NCI-H187 treated with DMSO at 0.1 percent for 48 hours (cell line): Measurements from ENCODE around the gene PAX3.

Experiments used
- DNase-seq: peaks from one replicate; lab custom pipeline; 2025; lab: John Stamatoyannopoulos, UW

The PAX3 gene

DNA sequence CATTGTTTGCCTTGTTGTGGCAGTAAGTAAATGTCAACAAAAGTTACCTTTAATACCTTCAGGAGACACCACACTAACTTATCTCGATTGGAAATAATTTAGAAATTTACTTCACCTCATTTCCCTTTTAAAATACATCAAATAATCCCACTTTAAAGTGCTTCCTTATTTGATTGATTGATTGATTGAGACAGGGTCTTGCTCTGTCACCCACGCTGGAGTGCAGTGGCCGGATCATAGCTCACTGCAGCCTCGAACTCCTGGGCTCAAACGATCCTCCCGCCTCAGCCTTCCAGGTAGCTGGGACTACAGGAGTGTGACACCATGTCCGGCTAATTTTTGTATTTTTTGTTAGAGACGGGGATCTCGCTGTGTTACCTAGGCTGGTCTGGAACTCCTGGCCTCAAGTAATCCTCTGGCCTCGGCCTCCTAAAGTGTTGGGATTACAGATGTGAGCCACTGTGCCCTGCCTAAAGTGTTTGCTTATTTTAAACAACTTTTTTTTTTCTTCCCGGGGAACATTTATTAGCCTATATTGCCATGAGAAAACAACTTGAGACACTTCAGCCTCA lies 12.0 kb upstream of the PAX3 start:
- DNase-seq, result no peak

DNA sequence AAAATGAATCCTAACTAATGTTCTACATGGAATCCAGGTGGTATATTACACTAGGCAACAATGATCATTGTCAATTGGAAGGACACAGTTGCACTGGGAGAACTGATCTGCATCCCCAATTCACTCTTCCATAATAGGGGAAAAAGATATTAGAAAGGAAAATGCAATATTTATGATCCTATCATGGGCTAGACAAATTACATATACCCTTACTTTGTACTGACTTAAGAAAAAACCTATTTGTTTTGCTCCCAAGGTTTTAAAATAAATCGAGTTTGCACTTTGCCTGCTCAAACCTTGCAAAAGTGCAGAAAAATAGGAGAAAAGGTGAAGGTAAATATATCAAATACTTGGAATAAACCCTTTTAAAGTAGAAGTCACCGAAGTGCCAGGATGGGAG lies 11.0 kb upstream of the PAX3 start:
- no peak for DNase-seq

DNA sequence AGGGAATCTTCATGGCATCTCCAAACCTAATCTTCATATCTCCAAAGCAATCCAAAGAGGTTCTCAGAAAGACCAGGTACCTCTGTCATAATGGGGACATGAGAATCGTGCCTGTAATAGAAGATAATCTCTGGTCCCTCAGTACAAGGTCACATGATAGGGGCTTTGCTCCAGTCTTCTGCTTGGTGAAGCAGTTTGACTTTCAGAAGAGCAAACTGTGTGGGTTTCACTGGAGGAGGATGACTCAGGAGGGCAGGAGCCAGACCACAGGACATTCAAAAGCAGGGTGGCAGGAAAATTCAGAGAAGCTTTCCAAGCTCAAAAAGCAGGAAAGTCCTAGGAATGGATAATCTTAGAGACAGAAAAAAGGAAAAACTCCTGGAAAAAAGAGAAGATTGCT lies 10.6 kb upstream of the PAX3 start:
- no peak for DNase-seq

DNA sequence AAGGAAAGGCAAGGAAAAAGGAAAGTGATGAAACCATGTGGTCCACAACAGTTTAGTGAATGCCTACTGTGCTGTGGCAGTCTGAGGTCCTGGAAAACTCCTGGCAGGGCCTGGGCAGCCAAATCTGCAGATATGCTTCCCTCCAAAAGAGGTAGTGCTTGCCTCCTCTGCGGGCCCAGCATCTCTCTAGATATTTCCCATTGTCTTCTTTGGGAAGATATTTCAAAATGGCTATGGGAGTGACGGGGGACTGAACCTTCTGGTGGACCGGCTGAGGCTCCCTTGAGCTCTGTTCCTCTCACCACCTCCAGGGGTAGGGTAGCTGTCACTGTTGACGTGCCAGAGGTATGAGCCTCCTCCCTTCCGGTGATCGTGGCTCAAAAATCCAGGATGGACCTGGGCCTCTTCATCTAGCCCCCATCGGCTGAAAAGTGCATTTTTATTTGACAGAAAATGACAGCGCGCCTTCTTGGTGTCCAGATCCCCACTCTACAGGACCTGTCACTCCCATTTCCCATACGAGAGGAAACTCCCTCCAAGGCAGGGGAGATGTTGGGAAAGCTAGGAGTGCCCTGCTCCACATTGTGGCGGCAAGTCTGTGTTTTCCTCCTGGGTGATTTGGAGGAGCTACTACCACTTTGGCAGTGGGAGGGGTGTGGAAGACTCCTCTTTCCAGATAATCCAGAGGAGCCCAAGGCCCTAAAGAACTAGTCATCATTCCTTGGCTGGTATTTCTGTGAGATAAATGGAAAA lies 9.4 kb upstream of the PAX3 start:
- DNase-seq, result no peak

DNA sequence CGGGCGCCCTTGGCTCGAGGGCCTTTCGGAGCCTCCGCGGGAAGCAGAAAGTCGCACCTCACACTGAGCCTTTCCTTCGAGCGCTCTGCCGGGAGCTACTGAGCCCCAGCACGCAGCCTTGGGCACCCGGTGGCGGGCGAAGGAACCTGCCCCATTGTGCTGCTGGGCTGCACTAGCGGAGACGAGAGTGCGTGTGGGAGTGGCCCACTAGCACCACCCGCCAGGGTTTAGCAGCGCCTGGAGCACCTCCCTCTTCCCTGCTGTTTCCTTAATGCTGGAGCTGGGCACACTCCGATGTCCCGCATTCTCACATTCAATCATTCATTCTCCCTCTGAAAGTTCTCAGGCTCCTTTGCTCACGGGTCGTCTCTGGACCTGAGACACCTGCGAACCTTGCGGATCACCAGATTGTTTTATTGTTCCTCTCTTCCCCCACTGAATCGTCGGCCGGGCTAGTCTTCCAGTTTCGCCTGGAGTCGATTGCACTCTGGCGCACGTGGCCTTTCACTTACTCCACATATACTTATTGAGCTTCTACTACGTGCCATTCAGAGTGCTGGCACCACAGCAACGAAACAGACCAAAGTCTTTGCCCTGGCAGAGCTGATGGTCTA lies 8.5 kb upstream of the PAX3 start:
- DNase-seq, result no peak

DNA sequence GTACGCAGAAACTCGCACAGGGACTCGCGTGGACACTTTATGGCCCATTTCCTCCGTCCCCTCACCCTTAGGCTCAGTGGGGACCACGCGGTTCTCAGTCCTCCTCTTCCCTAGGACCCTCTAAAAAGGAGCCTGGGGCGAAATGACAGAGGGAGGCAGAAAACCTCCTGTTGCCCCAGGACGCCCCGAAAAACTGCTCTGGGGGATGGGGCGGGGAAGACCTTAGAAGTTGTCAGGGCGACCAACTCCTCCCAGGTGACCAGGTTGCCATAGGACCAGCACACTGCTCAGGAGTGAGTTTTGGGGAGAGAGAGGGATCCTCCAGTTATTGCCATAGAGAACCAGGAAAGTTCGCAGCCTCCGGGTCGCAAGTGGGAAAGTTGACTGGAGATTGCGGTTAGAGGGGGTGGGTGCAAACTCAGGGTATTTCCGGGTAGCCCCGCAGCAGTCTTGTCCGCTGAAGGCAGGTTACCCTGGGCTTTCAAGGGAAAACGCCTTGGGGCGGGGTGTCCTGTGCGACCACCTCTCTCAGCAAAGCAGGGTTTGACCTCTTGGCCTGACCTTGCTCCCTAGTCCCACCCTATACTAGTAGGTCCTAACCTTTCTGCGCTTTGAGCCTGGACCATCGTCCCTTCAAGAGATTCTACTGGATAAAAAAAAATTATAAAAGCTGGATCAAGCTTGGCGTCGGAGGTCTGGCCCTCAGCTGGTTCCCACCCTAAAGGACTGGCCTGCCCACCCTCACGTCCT lies 7.8 kb upstream of the PAX3 start:
- DNase-seq, result no peak

DNA sequence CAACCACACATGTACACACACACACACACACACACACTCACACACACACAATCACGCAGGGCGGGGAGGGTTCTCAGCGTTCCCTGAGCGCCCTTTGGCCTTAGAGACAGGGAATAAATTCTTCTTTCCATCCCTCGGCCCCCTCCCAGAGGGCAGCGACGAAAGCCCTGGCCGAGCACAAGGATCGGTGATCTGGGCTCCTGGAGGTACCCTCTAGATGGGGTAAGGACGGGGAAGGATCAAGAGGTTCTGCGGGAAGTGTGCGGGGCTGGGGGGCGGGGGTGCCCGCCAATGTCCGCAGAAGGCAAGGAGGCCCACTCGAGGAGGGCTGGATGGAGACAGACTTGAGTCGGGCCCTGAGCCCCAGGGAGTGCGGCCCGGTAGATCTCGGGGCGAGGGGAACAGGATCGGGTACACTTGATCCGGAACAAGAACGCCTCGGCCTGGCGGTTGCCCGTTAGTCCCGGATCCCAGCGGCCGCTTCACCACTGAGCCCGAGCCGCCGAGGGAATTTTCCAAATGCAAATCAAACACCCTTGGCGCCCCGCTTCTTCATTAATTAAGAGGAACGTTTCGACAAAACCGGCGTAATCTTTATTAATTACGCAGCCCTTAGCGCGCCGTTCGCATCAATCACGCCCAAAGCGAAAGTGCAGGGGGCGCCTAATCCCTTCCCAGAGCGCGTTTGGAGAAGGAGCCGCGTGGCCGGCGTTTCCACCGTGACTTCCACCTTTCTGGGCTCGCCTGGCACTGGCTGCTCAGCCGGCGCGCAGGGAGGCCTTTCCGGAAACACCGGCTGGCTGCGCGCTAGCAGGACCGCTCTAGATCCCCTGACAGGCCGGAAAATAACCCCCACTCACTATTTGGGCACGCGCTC lies 7.0 kb upstream of the PAX3 start:
- no peak for DNase-seq

DNA sequence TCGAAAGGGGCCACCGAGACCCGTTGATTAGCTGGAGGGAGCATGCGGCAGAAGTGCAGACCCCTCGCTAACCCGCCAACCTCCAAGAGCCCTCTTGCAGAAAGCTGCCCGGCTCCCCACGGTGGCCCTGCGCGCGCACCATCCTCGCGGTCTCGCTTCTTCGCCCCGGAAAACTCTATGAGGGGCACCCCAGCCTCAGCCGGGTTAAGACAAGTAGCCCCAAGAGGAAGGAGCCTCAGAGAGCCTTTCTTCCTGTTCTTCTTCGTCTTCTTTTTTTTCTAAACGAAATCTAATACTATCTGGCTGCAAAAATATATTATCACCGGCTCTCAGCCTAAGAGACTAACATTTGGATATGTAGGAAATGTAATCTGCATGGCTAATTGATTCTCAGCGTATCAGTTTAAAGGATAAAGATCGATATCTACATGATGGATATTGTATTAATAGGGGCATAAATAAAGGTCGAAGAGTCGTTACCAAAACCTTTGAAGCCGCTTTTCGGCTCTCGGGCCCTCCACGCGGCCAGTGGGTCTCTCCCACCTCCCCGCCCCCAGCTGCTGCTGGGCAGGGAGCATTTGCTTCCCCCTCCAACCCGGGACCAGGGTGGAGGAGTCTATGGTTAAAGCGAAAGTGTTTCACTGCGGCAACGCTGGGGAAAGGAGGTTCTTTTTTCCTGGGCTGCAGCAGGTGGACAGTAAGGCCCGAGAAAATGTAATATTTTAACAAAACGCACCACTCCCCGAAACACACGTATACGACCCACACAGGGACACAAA lies 6.1 kb upstream of the PAX3 start:
- no peak for DNase-seq

DNA sequence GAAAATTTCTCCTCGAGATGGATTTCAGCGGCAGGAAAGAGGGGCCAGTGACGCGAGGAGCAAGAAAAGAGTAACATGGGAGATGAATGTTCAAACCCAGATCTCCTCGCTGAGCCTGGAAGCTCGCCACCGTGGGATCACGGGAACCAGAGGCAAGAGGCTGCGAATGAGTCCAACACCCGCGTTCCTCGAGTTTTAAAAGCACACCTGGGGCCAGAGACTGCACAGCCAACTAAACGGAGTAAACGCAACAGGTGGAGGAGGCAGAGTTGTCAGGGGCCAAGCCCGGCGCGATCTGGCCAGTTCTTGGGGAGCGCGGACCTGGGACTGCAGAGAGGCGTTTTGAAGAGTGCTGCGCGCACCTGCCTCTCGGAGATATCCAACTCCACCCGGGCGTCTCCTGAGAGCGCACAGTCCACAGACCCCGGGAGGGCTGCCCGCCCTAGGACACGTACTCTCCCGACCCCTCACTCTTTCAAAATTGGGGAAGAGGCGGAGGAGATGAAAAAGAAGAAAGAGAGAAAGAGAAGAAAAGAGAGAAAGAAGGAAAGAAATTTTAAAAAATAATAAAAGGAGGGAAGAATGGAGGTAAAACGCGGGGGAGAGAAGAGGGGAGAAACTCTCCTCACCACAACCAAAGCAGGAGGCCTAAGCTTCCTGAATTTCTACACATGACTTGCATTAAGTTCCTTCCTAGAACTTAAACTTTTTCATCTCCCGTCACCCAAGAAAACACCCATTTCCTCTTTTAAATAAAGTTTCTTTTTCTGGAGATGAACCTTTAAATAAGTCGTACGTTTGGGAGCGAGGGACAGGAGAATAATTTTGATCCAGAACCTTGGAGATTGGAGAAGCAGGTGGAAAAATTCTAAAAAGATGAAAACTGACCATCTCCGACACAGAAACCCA lies 5.3 kb upstream of the PAX3 start:
- no peak for DNase-seq

DNA sequence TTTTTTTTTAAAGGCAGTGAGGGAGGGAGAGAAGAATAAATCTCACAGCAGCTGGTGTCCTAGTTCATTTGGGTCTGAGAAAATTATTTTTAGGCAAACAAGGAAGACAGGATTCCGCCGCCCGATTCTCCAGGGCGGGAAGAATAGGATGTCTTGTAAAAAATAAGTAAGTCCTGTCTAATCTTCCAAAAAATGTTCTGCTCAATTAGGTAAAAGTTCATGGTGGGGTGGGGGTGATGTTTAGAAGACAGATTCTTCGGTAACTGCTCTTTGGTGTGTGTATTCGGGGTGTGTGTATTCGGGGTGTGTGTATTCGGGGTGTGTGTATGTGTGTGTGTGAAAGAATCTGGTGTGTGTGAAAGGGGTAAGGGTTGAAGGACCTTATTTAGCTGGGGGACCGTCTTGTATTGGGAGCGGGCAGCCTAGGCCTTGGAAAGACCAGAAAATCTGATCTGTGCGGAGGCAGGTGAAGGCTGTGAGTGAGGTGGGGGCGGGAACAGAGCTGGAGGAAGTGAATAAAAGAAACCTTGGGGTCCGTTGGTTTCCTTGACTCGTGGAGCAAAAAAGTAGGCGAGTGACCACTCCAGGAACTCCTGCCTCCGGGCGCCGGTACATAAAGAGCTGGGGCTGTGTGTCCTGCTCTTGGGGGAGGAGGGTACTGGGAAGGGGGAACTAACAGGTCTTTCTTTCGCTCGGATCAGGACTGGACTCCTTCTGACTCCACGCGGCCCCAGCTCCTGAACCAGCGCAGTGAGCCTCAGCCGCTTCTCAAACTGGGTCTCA lies 4.4 kb upstream of the PAX3 start:
- DNase-seq, result no peak

DNA sequence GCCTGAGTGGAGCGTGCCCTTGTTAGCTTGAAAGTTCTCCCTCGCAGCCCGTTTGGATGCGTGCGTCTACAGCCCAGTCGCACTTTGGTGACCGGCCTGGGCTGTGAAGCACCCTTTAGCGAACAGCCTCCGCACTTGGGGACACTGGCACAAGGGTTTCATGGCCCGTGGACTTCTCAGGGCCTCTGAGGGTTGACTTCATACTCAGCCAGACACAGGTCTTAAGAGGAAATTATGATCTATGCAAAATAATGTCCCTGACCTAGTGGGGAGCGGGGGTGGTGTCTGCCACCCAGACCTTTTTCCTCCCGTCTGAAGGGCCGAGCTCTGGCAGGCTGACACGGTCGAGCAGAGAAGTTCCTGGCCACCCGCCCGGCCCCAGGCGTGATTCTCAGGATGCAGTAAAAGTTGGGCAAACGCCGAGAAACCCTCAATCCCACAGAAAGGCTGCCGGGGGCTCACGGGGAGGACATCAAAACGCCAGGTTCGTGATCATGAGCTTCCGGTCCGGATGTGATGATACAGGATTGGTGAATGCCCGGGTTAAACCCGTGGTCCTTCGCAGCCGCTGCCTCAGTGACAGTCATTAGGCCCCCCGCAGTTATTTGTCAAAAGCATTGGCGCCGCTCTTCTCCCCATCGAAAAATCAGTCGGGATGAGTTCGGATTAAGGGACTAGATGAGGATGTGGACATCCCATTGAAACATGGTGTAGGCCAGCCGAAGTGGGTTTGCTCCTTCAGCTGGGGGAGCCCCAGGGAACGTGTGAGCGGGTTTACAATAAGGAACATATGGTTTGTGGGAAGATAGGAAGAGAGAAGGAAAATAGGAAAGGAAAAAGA lies 3.6 kb upstream of the PAX3 start:
- DNase-seq, result no peak

DNA sequence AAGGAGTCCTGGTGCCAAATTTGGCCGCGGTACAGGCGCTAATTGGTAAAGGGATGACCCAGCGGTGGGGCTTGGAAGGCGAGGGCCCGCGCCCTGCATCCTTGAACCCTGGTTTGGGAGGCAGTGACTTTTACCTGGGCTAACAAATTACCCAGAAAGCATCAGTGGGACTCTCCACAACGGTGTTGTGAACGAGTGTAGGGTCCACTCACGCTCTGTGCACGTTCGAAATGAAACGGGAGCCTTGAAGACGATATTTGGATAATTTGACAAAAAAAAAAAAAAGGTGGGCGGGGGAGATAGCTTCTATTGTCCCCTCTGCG lies 3.0 kb upstream of the PAX3 start:
- DNase-seq, result no peak

DNA sequence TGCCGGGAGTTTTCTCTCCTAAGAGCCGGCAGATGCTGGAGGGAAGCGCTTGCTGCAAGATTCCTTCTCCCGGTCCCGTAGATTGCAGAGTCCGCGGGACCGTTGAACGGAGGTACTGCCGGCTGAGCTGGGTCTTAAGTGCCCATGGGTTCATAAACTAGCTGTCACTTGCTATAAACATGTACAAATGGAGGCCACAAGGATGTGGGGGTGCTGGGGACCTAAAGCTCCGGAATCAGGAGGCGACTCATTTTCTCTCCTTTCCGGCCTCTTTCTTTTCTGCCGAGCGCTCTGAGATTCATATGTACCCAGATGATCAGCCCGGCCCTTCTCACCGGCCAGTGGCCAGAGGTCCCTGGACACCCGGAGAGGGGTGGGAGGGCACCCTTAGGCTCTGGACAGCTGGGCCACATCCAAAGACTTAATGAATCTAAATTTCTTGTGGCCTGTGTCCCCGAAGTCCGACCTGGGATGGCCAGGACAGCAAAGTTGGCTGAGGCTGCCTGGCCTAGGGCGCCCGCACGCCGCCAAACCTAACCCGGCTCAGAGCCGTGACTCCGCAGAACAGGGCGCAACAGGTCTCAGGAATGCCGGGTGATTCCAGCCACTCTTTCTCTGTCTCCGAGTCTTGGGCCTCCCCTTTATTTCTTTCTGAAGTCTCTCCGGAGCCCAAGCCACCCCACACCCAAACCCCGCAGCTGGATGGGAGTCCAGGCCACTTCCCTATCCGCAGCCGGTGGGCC lies 2.4 kb upstream of the PAX3 start:
- DNase-seq, result no peak

DNA sequence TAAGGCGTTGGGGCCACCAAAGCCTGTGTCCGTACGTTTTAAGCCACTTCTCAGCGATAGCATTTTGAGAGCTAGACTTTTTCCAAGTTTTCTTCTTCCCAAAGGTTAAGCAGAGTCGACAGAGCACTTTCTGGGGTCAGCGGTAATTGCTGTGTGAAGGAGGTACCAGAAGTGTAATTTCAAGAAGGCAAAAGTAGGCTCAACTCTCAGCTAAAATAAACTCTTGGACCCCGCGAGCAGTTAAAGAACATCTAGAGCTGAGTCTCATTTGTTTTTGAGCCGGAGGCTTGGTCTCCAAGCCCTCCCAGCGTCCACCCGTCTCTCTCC lies 1.9 kb upstream of the PAX3 start:
- no peak for DNase-seq

DNA sequence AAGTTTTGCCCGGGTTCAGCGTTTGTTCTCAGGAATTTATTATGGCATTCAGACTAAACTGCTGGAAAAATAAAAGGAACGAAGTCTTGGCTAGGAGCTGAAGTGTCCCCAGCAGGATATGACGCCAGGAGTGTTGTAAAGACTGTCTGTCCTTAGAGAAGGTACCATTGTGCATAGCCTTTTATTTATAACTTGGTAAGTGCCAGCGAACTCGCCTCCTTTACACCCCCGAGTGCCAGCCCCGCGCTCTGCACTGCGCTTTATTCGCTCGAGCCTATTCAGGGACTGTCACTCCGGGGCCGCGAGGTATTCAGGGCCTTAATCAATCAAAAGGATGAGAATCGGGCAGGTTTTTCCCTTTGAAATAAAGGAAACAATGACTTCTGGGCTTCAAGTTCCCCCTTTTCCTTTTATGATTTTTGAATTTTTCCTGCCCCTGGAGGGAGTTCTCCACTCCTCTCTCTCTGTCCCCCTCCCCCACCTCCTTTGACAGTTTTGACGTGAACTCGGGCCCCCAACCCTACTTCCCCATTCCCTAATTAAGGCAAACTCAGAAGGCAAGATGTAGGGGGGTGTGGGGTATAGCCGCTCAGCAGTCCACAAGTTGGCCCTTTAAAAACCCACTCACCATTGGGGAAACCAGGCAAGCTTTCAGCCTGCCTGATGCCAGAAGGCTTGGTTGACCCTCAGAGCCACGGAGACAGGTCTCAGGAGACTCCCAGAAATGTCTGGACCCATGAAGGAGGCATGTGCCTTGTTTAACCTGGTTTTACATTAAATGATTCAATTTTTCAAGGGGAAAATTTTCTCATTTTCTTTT lies 1.3 kb upstream of the PAX3 start:
- no peak for DNase-seq

DNA sequence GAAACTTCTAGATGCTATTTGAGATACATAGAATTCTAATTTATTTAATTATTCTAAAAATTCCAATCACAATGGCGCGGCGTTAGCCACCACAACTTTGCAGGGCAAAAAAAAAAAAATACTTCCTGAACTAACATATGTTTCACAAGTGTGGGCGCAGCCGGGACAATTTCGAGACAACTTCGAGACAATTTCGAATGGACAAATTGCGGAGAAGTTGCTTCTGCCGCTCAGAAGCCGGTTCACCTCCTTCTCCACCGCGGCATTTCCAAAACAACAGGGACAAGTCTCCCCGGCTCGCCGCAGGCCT lies 842 bp downstream of the PAX3 start:
- DNase-seq, result no peak

DNA sequence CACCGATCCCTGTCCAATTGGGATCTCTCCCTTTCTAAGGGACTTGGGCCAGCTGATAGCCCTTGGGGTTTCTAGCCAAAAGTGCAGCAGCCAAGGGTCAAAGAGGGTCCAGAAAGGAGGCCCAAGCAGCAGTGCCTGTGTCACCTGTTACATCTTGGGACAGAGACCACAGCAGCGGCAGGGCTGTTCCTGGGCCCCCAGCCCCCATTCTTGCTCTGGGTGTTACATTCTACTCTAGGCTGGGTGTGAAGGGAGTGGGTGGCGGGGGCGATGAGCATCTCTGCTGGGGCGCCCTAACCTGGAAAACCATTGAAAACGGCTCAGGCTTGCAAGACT lies 1.2 kb downstream of the PAX3 start:
- DNase-seq, result no peak
